Hindlimb muscle (tissue), 1 donor: Measurements from ENCODE around the gene VASP. TPM values are rescaled to one million over a fixed set of nuclear protein-coding genes. Genes with fewer than 3 reads are reported as not detected.
A peak's percentile ranks its signal among the peaks of the same experiment; 100 is the strongest.

ENCODE experiments used
- DNase-seq: peaks from one replicate; pipeline ENCODE4 v3.0.0-alpha.2; 2013
- polyA plus RNA-seq: library from polyadenylated mRNA; unstranded; fragments of 120-200 nt; gene quantifications from one replicate; pipeline ENCODE4 v1.2.1, GENCODE V29; 2013; ENCODE audit not compliant: insufficient read length

VASP gene
- polyA plus RNA-seq, 1 donor = 54.4 TPM

DNA sequence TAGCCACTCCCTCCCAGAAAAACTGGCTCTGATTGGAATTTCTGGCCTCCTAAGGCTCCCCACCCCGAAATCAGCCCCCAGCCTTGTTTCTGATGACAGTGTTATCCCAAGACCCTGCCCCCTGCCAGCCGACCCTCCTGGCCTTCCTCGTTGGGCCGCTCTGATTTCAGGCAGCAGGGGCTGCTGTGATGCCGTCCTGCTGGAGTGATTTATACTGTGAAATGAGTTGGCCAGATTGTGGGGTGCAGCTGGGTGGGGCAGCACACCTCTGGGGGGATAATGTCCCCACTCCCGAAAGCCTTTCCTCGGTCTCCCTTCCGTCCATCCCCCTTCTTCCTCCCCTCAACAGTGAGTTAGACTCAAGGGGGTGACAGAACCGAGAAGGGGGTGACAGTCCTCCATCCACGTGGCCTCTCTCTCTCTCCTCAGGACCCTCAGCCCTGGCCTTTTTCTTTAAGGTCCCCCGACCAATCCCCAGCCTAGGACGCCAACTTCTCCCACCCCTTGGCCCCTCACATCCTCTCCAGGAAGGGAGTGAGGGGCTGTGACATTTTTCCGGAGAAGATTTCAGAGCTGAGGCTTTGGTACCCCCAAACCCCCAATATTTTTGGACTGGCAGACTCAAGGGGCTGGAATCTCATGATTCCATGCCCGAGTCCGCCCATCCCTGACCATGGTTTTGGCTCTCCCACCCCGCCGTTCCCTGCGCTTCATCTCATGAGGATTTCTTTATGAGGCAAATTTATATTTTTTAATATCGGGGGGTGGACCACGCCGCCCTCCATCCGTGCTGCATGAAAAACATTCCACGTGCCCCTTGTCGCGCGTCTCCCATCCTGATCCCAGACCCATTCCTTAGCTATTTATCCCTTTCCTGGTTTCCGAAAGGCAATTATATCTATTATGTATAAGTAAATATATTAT, 33.3 kb upstream of the VASP start:
- DNase-seq = no peak

DNA sequence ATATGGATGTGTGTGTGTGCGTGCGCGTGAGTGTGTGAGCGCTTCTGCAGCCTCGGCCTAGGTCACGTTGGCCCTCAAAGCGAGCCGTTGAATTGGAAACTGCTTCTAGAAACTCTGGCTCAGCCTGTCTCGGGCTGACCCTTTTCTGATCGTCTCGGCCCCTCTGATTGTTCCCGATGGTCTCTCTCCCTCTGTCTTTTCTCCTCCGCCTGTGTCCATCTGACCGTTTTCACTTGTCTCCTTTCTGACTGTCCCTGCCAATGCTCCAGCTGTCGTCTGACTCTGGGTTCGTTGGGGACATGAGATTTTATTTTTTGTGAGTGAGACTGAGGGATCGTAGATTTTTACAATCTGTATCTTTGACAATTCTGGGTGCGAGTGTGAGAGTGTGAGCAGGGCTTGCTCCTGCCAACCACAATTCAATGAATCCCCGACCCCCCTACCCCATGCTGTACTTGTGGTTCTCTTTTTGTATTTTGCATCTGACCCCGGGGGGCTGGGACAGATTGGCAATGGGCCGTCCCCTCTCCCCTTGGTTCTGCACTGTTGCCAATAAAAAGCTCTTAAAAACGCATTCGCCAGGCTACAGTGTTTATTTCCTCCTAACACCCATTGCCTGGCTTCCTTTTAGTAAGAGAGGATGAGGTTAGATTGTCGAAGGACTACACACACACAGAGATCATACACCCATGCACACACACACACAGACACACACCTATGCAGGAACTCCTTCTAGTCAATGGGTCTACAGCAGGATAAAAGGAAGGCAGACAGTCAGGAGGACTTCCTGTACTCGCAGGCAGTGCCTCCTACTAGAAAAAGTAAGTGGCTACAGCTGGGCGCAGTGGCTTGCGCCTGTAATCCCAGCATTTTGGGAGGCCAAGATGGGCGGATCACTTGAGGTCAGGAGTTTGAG, 32.4 kb upstream of the VASP start:
- no peak for DNase-seq

DNA sequence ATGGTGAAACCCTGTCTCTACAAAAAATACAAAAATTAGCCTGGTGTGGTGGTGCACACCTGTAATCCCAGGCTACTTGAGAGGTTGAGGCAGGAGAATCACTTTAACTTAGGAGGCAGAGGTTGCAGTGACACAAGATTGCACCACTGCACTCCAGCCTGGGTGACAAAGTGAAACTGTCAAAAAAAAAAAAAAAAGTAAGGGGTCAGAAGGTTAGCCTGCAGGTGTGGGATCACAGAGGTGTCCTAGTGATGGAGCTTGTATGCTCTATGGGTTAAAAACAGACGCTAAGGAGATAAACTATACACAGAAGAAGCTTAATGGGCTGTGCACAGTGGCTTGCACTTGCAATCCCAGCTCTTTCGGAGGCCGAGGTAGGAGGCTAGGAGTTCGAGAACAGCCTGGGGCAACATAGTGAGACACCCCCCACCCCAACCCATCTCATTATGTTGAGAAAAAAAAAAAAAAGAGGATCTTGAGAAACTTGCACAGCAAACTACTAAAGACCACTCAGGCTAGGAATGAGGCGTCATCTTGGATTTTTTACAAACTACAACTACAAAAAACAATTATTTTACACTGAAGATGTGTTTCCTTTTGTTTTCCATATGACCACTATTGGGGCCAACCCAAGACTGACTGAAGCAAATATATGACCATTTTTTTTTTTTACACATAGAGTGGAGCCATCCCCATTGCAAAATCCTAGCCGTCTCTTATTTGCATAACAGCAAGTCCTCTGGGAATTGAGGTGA, 31.6 kb upstream of the VASP start:
- DNase-seq = no peak

GRCh38 chr19:45476304-45476703, 31.0 kb upstream of the VASP start:
- DNase-seq = no peak

DNA sequence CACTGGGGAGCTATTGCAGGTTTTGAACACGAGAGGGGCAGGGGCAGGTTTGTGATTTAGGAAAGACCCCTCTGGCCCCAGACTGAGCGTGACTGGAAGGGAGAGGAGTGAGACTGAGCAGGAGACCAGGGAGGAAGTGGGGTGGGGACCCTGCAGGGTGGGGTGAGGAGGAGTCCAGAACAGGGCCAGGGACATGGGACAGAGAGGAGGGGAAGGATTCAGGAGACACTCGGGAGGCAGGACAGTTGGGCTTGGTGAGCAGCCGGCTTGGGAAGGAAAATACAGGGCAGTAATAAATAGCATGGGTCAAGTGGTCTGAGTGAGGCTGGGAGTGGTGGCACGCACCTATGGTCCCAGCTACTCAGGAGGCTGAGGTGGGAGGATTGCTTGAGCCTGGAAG, 30.1 kb upstream of the VASP start:
- DNase-seq = no peak

DNA sequence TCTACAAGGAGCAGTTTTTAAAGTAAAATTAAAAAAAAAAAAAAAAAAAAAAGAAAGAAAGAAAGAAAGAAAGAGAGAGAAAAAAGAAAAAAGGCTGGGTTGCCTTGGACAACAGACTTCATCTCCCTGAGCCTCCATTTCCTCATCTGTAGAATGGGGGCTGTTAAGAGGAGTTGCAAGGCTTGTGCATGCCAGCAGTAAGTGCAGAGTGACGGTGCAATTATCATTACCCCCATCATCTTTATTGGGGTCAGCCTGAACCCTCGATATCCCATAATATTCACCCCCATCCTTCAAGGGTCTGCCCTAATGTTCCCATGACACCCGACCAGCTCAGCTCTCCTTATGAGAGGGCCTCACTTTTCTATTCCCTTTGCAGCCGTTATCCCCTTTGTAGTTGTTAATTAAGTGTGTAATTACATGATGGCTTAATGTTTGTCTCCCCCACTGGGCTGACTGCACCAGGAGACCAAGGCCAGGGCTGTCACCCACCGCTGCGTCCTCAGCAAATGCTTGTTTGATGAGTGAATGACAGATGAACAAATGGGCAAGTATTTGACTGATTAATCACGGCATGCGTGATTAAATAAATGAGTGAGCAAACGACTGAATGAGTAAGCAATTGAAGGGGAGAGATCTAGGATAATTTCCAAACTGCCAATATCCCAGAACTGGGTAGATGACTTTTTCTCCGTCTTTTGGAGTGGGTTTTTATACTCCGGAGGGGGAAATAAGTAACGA, 29.4 kb upstream of the VASP start:
- DNase-seq = no peak

- peak; percentile 87 for DNase-seq
Observed at GRCh38 chr19:45478454-45479238, 28.6 kb upstream of the VASP start.

GRCh38 chr19:45483033-45483432, 24.2 kb upstream of the VASP start:
- DNase-seq = no peak

- DNase-seq = no peak
Observed at GRCh38 chr19:45484273-45484945, 22.9 kb upstream of the VASP start.

GRCh38 chr19:45485305-45486077, 21.8 kb upstream of the VASP start:
- DNase-seq = peak; percentile 93

- DNase-seq = no peak
Observed at GRCh38 chr19:45488708-45489107, 18.6 kb upstream of the VASP start.

DNA sequence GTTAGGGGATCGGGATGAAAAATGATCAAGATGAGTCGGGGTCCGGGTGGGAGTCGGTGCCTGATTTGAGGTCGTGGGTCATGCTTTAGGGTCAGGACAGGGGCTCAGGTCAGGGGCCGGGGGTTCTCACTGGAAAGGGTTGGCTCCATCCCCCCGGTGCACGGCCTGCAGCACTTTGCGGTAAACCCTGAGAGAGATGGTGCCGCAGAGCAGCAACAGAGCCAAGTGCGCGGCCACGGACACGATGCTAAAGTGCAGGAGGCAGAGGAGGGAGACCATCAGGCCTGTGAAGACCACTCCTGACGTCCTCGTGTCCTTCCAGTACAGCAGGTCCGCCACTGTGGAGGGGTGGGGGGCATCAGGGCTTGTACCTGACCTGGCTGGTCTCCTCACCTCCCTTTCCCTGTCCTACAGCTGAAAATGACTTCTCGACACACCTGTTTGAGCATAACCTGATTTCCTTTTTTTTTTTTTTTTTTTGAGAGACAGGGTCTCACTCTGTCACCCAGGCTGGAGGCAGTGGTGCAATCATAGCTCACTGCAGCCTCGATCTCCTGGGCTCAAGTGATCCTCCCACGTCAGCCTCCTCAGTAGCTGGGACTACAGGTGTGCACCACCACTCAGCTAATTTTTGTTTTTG, 17.9 kb upstream of the VASP start:
- DNase-seq = no peak

DNA sequence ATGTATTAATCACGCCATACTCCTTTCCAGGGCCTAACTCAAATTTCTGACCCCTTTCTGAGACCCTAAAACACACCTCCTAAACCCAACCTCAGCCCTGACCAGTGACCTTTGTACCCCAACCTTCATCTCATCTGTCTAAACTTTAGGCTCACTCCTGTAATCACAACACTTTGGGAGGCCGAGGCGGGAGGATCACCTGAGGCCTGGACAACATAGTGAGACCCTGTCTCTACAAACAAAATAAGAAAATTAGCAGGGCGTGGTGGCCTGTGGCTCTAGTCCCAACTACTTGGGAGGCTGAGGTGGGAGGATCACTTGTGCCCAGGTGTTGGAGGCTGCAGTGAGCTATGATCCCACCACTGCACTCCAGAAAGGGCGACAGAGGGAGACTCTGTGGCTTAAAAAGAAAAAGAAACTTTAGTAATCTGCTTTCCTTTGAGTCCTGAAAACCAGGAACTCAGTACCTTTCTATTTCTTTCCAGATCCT, 15.1 kb upstream of the VASP start:
- DNase-seq = no peak

GRCh38 chr19:45492627-45493470, 14.4 kb upstream of the VASP start:
- no peak for DNase-seq

DNA sequence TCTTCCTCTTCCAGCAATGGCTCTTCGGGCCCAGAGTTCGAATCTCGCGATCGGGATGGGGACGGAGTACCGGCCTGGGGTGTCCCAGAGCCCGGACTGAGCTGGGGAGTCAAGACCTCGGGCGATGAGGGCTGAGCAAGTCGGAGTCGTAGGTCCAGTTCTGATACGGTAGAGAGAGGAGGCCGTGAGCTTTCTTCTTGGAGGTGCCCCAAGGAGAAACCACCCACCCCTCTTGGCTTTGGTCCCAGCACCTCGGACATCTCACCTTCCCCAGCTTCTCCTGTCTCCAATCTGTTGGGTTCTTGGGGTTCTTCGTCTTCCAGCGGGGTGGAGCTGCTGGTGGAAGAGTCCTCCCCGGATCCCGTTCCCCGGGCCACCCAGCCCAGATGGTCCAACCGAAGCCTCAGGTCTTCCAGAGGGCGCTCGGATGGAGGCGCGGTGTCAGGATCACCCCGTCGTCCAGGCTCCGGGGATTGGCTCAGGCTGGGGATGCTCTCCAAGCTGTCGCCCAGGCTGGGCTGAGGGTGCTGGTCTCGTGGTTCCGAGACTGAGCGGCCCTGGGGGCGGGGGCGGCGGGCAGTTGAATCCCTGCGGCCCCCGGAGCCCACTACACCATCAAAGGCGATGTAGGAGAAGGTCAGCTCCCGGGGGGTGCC, 12.9 kb upstream of the VASP start:
- no peak for DNase-seq

DNA sequence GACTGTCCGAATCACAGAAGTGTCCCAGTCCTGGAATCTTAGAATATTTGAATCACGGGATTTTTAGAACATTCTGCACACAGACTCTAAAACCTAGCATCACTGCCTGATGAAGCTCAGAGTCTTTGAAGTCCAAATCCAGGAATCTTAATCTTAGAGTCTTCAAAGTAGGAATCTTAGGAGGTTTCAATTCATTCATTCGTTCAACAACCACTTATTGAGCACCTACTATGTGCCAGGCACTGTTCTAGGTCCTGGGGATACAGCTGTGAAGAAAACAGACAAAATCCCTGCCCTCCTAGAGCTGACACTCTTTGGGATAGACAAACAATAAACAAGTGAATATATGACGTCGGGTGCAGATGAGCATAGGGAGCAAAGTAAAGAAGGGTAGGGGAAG, 12.1 kb upstream of the VASP start:
- no peak for DNase-seq

GRCh38 chr19:45496349-45496953, 10.8 kb upstream of the VASP start:
- no peak for DNase-seq
